OCI-LY3 (cell line): ENCODE measurements around the gene GCNT2.
"Not testable (repeated sequence)": the region's sequence is repeated elsewhere in the genome, so short reads cannot be mapped to it uniquely, and the experiment has no call there.

Experiments used
- H2AFZ ChIP-seq: fragments of 200-600, 300-600 bp; shearing (Covaris generic); 2 replicates; pipeline ENCODE4 v1.6.0; 2014; ENCODE audit warnings: antibody characterized with exemption, low read depth, low read length
- H3K27ac ChIP-seq: fragments of 200-600, 300-600 bp; sonication (generic); 2 replicates; pipeline ENCODE4 v1.5.1; 2014; ENCODE audit warnings: mild to moderate bottlenecking, low read length, moderate library complexity, mixed read lengths
- H3K27me3 ChIP-seq: fragments of 200-600, 300-600 bp; sonication (generic); 2 replicates; pipeline ENCODE4 v1.6.1; 2014; ENCODE audit warnings: low read depth, low read length, mixed read lengths
- H3K36me3 ChIP-seq: fragments of 200-600, 300-600 bp; sonication (generic); replicated peaks from 2 replicates; pipeline ENCODE3; 2014; ENCODE audit warnings: low read depth, low read length, mixed read lengths
- H3K4me1 ChIP-seq: fragments of 300-600, 200-600 bp; sonication (generic); 2 replicates; pipeline ENCODE4 v1.6.1; 2014; ENCODE audit warnings: low read length, mixed read lengths
- H3K4me2 ChIP-seq: fragments of 200-600, 300-600 bp; sonication (generic); 2 replicates; pipeline ENCODE4 v1.6.1; 2014; ENCODE audit warnings: low read length, mixed read lengths
- H3K4me3 ChIP-seq: fragments of 300-600, 200-600 bp; sonication (generic); 2 replicates; pipeline ENCODE4 v1.5.1; 2014; ENCODE audit warnings: antibody characterized with exemption, mild to moderate bottlenecking, low read length, moderate library complexity
- H3K79me2 ChIP-seq: fragments of 300-600, 200-600 bp; shearing (Covaris generic); 2 replicates; pipeline ENCODE4 v1.6.1; 2014; ENCODE audit warnings: mild to moderate bottlenecking, low read length, mixed read lengths
- H3K9ac ChIP-seq: fragments of 300-600, 200-600 bp; shearing (Covaris generic); 2 replicates; pipeline ENCODE4 v1.6.0; 2014; ENCODE audit warnings: mild to moderate bottlenecking, low read length, moderate library complexity
- H3K9me3 ChIP-seq: fragments of 200-600, 300-600 bp; shearing (Covaris generic); 2 replicates; pipeline ENCODE4 v1.6.1; 2014; ENCODE audit warnings: low read length, mixed read lengths; ENCODE audit not compliant: insufficient read depth
- H4K20me1 ChIP-seq: fragments of 200-600, 300-600 bp; sonication (generic); 2 replicates; pipeline ENCODE4 v1.6.1; 2016; ENCODE audit warnings: low read length, mixed read lengths; ENCODE audit not compliant: insufficient read depth
- CTCF ChIP-seq: fragments of 200-600, 300-600 bp; sonication (generic); IDR thresholded peaks from 2 replicates; pipeline ENCODE4 v1.5.1; 2014; ENCODE audit warnings: antibody characterized with exemption, low read length, low read depth
- EZH2phosphoT487 ChIP-seq: fragments of 200-600 bp; shearing (Covaris generic); IDR thresholded peaks from 2 replicates; pipeline ENCODE4 v1.6.1; 2018; ENCODE audit warnings: antibody characterized with exemption, mixed run types, low read depth

The GCNT2 gene

GRCh38 chr6:10485406-10485805 is 35.7 kb upstream of the GCNT2 start:
- H3K4me3 ChIP-seq = no peak overlapping the region
- no peak overlapping the region for H3K27ac ChIP-seq
- no peak overlapping the region for H3K9ac ChIP-seq
- H3K9me3 ChIP-seq = no peaks in the 10 kb centered on the region
- no peaks in the 10 kb centered on the region for H3K4me1 ChIP-seq
- H4K20me1 ChIP-seq = no peaks in the 10 kb centered on the region
- H3K27me3 ChIP-seq = no peaks in the 10 kb centered on the region
- H2AFZ ChIP-seq = no peak overlapping the region
- H3K36me3 ChIP-seq = no peaks in the 10 kb centered on the region
- no peak for TF ChIP-seq CTCF
- TF ChIP-seq EZH2phosphoT487 = no peak
- no peaks in the 10 kb centered on the region for H3K79me2 ChIP-seq
- H3K4me2 ChIP-seq = no peak overlapping the region

GRCh38 chr6:10486215-10486614 is 34.9 kb upstream of the GCNT2 start:
- Histone ChIP-seq H3K4me3 (no peak overlapping the region), H2AFZ (no peak overlapping the region), H3K27me3 (no peaks in the 10 kb centered on the region), H3K4me2 (no peak overlapping the region), H3K9me3 (no peaks in the 10 kb centered on the region), H3K36me3 (no peaks in the 10 kb centered on the region), H3K27ac (no peak overlapping the region), H3K4me1 (no peaks in the 10 kb centered on the region), H4K20me1 (no peaks in the 10 kb centered on the region), H3K9ac (no peak overlapping the region), H3K79me2 (no peaks in the 10 kb centered on the region)
- no peak for TF ChIP-seq CTCF
- TF ChIP-seq EZH2phosphoT487 = no peak

- not testable (repeated sequence) for H3K9me3 ChIP-seq, H3K36me3 ChIP-seq, H3K4me1 ChIP-seq, H3K9ac ChIP-seq, H3K4me3 ChIP-seq, H3K79me2 ChIP-seq, H2AFZ ChIP-seq, H3K27me3 ChIP-seq, H3K4me2 ChIP-seq, H3K27ac ChIP-seq, H4K20me1 ChIP-seq
Measured at GRCh38 chr6:10486944-10487588, 34.1 kb upstream of the GCNT2 start.

GRCh38 chr6:10487668-10488327 is 33.4 kb upstream of the GCNT2 start:
- no peak overlapping the region for H3K4me2 ChIP-seq
- H3K9me3 ChIP-seq = no peaks in the 10 kb centered on the region
- no peaks in the 10 kb centered on the region for H4K20me1 ChIP-seq
- no peaks in the 10 kb centered on the region for H3K4me1 ChIP-seq
- no peak overlapping the region for H3K27ac ChIP-seq
- H3K36me3 ChIP-seq = no peaks in the 10 kb centered on the region
- no peak overlapping the region for H3K4me3 ChIP-seq
- no peaks in the 10 kb centered on the region for H3K27me3 ChIP-seq
- no peak overlapping the region for H3K9ac ChIP-seq
- H3K79me2 ChIP-seq = no peaks in the 10 kb centered on the region
- H2AFZ ChIP-seq = no peak overlapping the region
- TF ChIP-seq EZH2phosphoT487 (no peak), CTCF (no peak)
